ENCODE results near the gene NFXL1.

Gene NFXL1

GRCh38 chr4:47848041-47848440 is 66.3 kb downstream of the NFXL1 start:
- no peak overlapping the region for H3K27ac ChIP-seq

GRCh38 chr4:47842985-47843384 is 71.4 kb downstream of the NFXL1 start:
- Histone ChIP-seq H3K9me3 (no peaks in the 10 kb centered on the region), H3K4me1 (ENCODE audit: control insufficient read depth in 1 of 2, insufficient read depth in 1 of 2, low read depth in 1 of 2, low read length in 1 of 2) (peaks cover under 1% of the 10 kb centered on the region in 2 experiments), H3K27me3 (peaks cover 12% of the 10 kb centered on the region), H3K27ac (no peak overlapping the region), H3K4me3 (ENCODE audit: low read depth in 1 of 2, low read length in 1 of 2) (no peak overlapping the region), H3K36me3 (peaks cover 31% of the 10 kb centered on the region)
- TF ChIP-seq CTCF (IDR thresholded peaks at IDR 0.05) = no peak

More at GRCh38 chr4:47848041-47848440, 66.3 kb downstream of the NFXL1 start:
- H3K4me3 ChIP-seq (ENCODE audit: low read depth in 1 of 2, low read length in 1 of 2) = no peak overlapping the region
- no peaks in the 10 kb centered on the region for H3K4me1 ChIP-seq (ENCODE audit: control insufficient read depth in 1 of 2, insufficient read depth in 1 of 2, low read depth in 1 of 2, low read length in 1 of 2)
- H3K27me3 ChIP-seq = no peaks in the 10 kb centered on the region
- no peak for TF ChIP-seq CTCF (IDR thresholded peaks at IDR 0.05)
- peaks cover 45% of the 10 kb centered on the region for H3K36me3 ChIP-seq
- no peaks in the 10 kb centered on the region for H3K9me3 ChIP-seq

- H3K9me3 ChIP-seq = no peaks in the 10 kb centered on the region
- peaks cover 39% of the 10 kb centered on the region for H3K27me3 ChIP-seq
- no peak for TF ChIP-seq CTCF (IDR thresholded peaks at IDR 0.05)
- no peak overlapping the region for H3K27ac ChIP-seq
- H3K4me1 ChIP-seq (ENCODE audit: control insufficient read depth in 1 of 2, insufficient read depth in 1 of 2, low read depth in 1 of 2, low read length in 1 of 2) = peaks cover 19 to 28% of the 10 kb centered on the region in 2 experiments
- no peak overlapping the region for H3K4me3 ChIP-seq (ENCODE audit: low read depth in 1 of 2, low read length in 1 of 2)
- peaks cover 21% of the 10 kb centered on the region for H3K36me3 ChIP-seq
These were observed 74.1 kb downstream of the NFXL1 start for GRCh38 chr4:47840291-47840690.

GRCh38 chr4:47839259-47839658 is 75.1 kb downstream of the NFXL1 start:
- Histone ChIP-seq H3K27ac (no peak overlapping the region), H3K4me1 (ENCODE audit: control insufficient read depth in 1 of 2, insufficient read depth in 1 of 2, low read depth in 1 of 2, low read length in 1 of 2) (peaks cover 19 to 31% of the 10 kb centered on the region in 2 experiments), H3K36me3 (peaks cover 19% of the 10 kb centered on the region), H3K9me3 (no peaks in the 10 kb centered on the region), H3K27me3 (peaks cover 45% of the 10 kb centered on the region), H3K4me3 (ENCODE audit: low read depth in 1 of 2, low read length in 1 of 2) (no peak overlapping the region)
- TF ChIP-seq CTCF (IDR thresholded peaks at IDR 0.05) = no peak

- no peak overlapping the region for H3K27ac ChIP-seq
- no peak overlapping the region for H3K4me3 ChIP-seq (ENCODE audit: low read depth in 1 of 2, low read length in 1 of 2)
- no peaks in the 10 kb centered on the region for H3K9me3 ChIP-seq
- TF ChIP-seq CTCF (IDR thresholded peaks at IDR 0.05) = no peak
- peaks cover 11% of the 10 kb centered on the region for H3K36me3 ChIP-seq
- peaks cover 19 to 31% of the 10 kb centered on the region in 2 experiments for H3K4me1 ChIP-seq (ENCODE audit: control insufficient read depth in 1 of 2, insufficient read depth in 1 of 2, low read depth in 1 of 2, low read length in 1 of 2)
- H3K27me3 ChIP-seq = peaks cover 45% of the 10 kb centered on the region
These were observed 75.9 kb downstream of the NFXL1 start for GRCh38 chr4:47838445-47838844.

- Histone ChIP-seq H3K4me3 (ENCODE audit: low read depth in 1 of 2, low read length in 1 of 2) (peak within 1 kb of the TSS; percentile 24 to 44), H3K27ac (no peak within 1 kb of the TSS), H3K36me3 (peaks cover 6% of the 10 kb centered on the region), H3K4me1 (ENCODE audit: control insufficient read depth in 1 of 2, insufficient read depth in 1 of 2, low read depth in 1 of 2, low read length in 1 of 2) (peaks cover 19 to 31% of the 10 kb centered on the region in 2 experiments), H3K9me3 (no peaks in the 10 kb centered on the region), H3K27me3 (peaks cover 45% of the 10 kb centered on the region)
- TF ChIP-seq CTCF (IDR thresholded peaks at IDR 0.05) = no peak
These were observed 76.5 kb downstream of the NFXL1 start, which contains the start of gene CORIN for GRCh38 chr4:47837908-47838294. TSS of gene CORIN (minus strand) at chr4:47838067. CDS start at chr4:47837949, 118 bp downstream.
